ENCODE results near the gene DOCK1.

- TF ChIP-seq CTCF (IDR thresholded peaks at IDR 0.05) (no peak), POLR2AphosphoS5 (IDR thresholded peaks at IDR 0.05) (no peak)
These were observed 1.6 kb downstream of the DOCK1 start for GRCh38 chr10:126906704-126907422.

All from breast epithelium (tissue), 3 donors.